Testis (tissue), 3 donors: ENCODE measurements around the gene HPSE2. TPM values are rescaled to one million over a fixed set of nuclear protein-coding genes. Genes with fewer than 3 reads are reported as not detected.

Source experiments
- DNase-seq: peaks from one replicate; pipeline ENCODE4 v3.0.0-alpha.2; 2019
- H3K27ac ChIP-seq, 2 donors: fragments of 200-600 bp; sonication (generic); one replicate each; pipeline ENCODE4 v1.5.1; 2019
- H3K27me3 ChIP-seq: fragments of 200-600 bp; sonication (generic); one replicate; pipeline ENCODE4 v1.5.1; 2019
- H3K36me3 ChIP-seq: fragments of 200-600 bp; sonication (generic); one replicate; pipeline ENCODE4 v1.5.1; 2017; ENCODE audit warnings: low read depth; ENCODE audit errors: missing control alignments
- H3K4me1 ChIP-seq: fragments of 200-600 bp; sonication (generic); one replicate; pipeline ENCODE4 v1.5.1; 2019
- H3K4me3 ChIP-seq, 2 donors: fragments of 200-600 bp; sonication (generic); one replicate each; pipeline ENCODE4 v1.5.1; 2017 to 2019
- H3K9me3 ChIP-seq: fragments of 200-600 bp; sonication (generic); one replicate; pipeline ENCODE4 v1.5.1; 2017
- CTCF ChIP-seq, 3 experiments: fragments of 450-650 bp in 2 of 3; fragments of 200-600 bp in 1 of 3; sonication (generic) in 1 of 3; IDR thresholded peaks; one replicate each; pipeline ENCODE4 v1.5.1; 2016 to 2019; ENCODE audit warnings: antibody characterized with exemption in 3 of 3, mild to moderate bottlenecking in 2 of 3, moderate library complexity in 1 of 3
- POLR2A ChIP-seq: fragments of 450-650 bp; IDR thresholded peaks from one replicate; pipeline ENCODE4 v1.6.1; 2017; ENCODE audit warnings: antibody characterized with exemption, mild to moderate bottlenecking, moderate library complexity
- WGBS, 2 donors: methylation state at CpG; one replicate each; pipeline ENCODE4 v1.1.5; 2018; 5-methylcytosine and 5-hydroxymethylcytosine counted together
- intact Hi-C: fragments of 100-400 bp; cut with DNase I; formaldehyde crosslinking; loops from one replicate; pipeline ENCODE4 v1.15.1; 2023; ENCODE audit warnings: low total_unique reads
- polyA plus RNA-seq: library from polyadenylated mRNA; stranded (reverse); fragments of 350-450 nt; fragmentation: Illumina TruSeq; extraction: RNeasy Lipid Tissue Mini Kit (QIAGEN cat#74804); gene quantifications from one replicate; pipeline ENCODE4 v1.2.3, GENCODE V29; 2014; ENCODE audit warnings: low read depth, low replicate concordance; ENCODE audit not compliant: insufficient read depth
- total RNA-seq, 2 donors: library from RNA; depleted of rRNA; stranded (reverse); fragments of >200 nt; gene quantifications; one replicate each; pipeline ENCODE4 v1.2.3, GENCODE V29; 2016

Gene HPSE2
- total and polyA plus RNA-seq, 3 donors from 2014 or later = 1.7 to 4.1 (median 2.5) TPM

DNA sequence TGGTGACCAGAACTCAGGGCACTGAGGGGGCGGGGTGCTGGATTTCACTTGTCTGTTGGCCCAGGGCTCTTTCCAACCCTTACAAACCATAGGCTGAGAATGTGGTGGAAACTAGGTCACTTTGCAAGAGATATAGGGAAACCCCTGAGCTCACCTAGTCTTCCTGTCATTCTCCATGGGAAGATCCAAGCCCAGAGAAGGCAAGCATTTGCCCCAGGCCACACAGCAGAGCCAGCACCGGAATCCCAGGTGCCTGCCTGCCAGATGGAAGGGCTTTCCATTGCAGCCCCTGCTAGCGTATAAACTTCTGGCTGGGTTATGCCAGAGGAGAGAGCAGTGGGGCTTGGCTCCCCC is 821.1 kb downstream of the HPSE2 start:
- Histone ChIP-seq H3K4me1 (peaks cover 9% of the 10 kb centered on the region), H3K36me3 (no peaks in the 10 kb centered on the region), H3K27ac (peak overlapping the region; percentile 35 to 72), H3K9me3 (no peaks in the 10 kb centered on the region), H3K27me3 (no peaks in the 10 kb centered on the region), H3K4me3 (peak overlapping the region; percentile 49 to 58)
- intact Hi-C loops = no loop called here
- 34 to 60% methylated on average over 3 of the region's 3 CpGs for WGBS, 2 donors
- TF ChIP-seq CTCF (IDR thresholded peaks at IDR 0.05) (no peak), POLR2A (no peak)
- DNase-seq = no peak

DNA sequence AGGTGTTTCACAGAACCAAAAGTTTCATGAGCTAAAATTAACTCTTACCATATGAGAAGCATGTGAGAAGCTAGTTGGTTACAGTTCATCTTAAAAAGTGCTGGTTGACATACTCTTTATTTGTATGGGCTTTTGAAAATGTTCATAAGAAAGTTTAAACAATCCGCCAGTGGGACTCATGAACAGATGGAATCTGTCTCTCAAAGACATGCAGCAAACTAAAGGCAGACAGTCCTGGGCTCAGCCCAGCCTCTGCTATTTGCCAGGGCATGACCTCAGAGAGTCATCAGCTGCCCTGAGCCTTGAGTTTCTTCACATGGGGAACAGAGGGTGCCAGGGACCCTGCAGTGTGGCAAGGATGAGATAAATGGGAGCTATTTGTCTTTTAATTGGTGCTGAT is 823.9 kb downstream of the HPSE2 start:
- 89 to 93% methylated on average over 1 of the region's 1 CpG for WGBS, 2 donors
- no peak for DNase-seq
- Histone ChIP-seq H3K4me3 (no peak overlapping the region), H3K9me3 (no peaks in the 10 kb centered on the region), H3K4me1 (peaks cover 9% of the 10 kb centered on the region), H3K36me3 (no peaks in the 10 kb centered on the region), H3K27me3 (no peaks in the 10 kb centered on the region), H3K27ac (no peak overlapping the region)
- intact Hi-C loops = no loop called here
- TF ChIP-seq CTCF (IDR thresholded peaks at IDR 0.05) (no peak), POLR2A (no peak)

GRCh38 chr10:98411166-98411565 is 824.5 kb downstream of the HPSE2 start:
- WGBS, 2 donors = 86 to 95% methylated on average over 10 to 11 of the region's 11 CpGs
- no peak overlapping the region for H3K4me3 ChIP-seq
- no peaks in the 10 kb centered on the region for H3K36me3 ChIP-seq
- no peaks in the 10 kb centered on the region for H3K9me3 ChIP-seq
- DNase-seq = no peak
- no peak for TF ChIP-seq POLR2A
- no peak for TF ChIP-seq CTCF (IDR thresholded peaks at IDR 0.05)
- no peak overlapping the region for H3K27ac ChIP-seq
- H3K27me3 ChIP-seq = no peaks in the 10 kb centered on the region
- H3K4me1 ChIP-seq = peaks cover 9% of the 10 kb centered on the region
- intact Hi-C loops = no loop called here

DNA sequence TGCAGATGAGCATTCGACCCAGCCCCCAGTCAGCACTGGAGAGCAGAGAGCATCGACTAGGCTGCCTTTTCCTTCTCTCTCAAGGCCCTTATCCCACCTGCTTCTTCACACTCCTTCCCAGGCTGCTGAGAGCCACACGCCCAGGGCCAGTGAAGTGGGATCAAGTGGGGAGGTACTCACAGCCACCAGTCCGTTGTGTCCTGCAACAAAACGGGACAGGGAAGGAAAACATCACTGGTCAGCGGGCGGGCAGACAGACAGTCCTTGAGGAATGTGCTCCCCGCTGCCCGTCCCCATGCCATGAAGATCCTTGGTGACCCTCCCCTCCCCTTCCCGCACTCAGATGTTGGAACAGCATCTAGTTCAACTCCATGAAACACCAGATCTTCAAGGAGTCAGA is 824.9 kb downstream of the HPSE2 start:
- Histone ChIP-seq H3K9me3 (no peaks in the 10 kb centered on the region), H3K27ac (no peak overlapping the region), H3K27me3 (no peaks in the 10 kb centered on the region), H3K4me1 (peaks cover 9% of the 10 kb centered on the region), H3K4me3 (no peak overlapping the region), H3K36me3 (no peaks in the 10 kb centered on the region)
- intact Hi-C loops = no loop called here
- WGBS, 2 donors = 79 to 87% methylated on average over 8 to 10 of the region's 10 CpGs
- no peak for TF ChIP-seq POLR2A
- no peak for TF ChIP-seq CTCF (IDR thresholded peaks at IDR 0.05)
- DNase-seq = no peak

DNA sequence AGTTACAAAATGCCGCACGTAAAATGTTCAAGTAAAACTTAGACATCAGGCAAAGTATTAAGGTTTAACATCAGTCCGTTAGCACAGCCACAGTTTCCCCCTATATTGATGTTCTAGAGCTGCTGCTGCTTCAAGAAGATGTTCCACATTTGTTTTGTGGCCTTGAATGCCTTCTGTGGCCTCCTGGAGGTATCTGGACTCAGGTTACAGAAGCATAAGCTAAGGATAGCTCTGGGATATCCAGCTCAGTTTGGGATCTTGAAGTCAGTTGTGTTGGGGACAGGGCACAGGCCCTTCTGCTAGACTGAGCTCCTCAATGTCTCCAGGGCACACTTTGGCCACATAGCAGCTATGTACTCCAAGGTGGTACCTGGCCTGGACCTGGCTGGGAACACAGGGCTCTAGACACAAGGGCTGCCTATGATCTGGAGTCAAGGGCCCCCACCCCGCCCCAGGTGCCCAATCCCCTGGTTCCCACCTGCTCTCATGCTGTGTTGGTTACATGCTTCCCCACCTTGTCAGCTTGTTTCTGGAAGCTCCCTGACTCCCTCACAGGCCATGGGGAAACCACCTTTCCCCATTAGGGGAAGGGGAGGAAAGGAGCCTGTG is 825.4 kb downstream of the HPSE2 start:
- H3K27me3 ChIP-seq = no peaks in the 10 kb centered on the region
- H3K4me3 ChIP-seq = no peak overlapping the region
- no peak overlapping the region for H3K27ac ChIP-seq
- TF ChIP-seq POLR2A = no peak
- no peak for TF ChIP-seq CTCF (IDR thresholded peaks at IDR 0.05)
- intact Hi-C loops = no loop called here
- H3K4me1 ChIP-seq = peaks cover 6% of the 10 kb centered on the region
- no peaks in the 10 kb centered on the region for H3K36me3 ChIP-seq
- no peak for DNase-seq
- WGBS, 2 donors = 69 to 96% methylated on average over 4 of the region's 4 CpGs
- no peaks in the 10 kb centered on the region for H3K9me3 ChIP-seq
